GM12878 (cell line): ENCODE results near the gene CNOT10. TPM values are rescaled to one million over a fixed set of nuclear protein-coding genes. Genes with fewer than 3 reads are reported as not detected.

Experiments
- ATAC-seq: fragments of 200-7000 bp; cut with Tn5 transposase; 3 replicates; pipeline ENCODE4 v1.9.1; 2020; ENCODE audit warnings: mild to moderate bottlenecking, moderate library complexity
- BruUV-seq: library from RNA; stranded (reverse); fragments of 400-500 nt; replicated peaks from 2 replicates; lab custom pipeline; 2021; lab: Mats Ljungman, UMichigan
- CTCF ChIA-PET: fragments of 300-600 bp; sonication (Branson Sonifier 250); formaldehyde crosslinking; extraction: SDS; loops from one replicate; lab custom pipeline; 2021; ENCODE audit warnings: inconsistent platforms; lab: Yijun Ruan, JAX
- POLR2A ChIA-PET: fragments of 350-600 bp; formaldehyde crosslinking; extraction: SDS; loops from one replicate; lab custom pipeline; 2021; ENCODE audit warnings: inconsistent platforms; lab: Charles Lee
- RAD21 ChIA-PET: fragments of 300-600 bp; sonication (Branson Sonifier 250); formaldehyde crosslinking; loops from one replicate; lab custom pipeline; 2023; ENCODE audit warnings: antibody characterized with exemption; ENCODE audit not compliant: unreplicated experiment; lab: Charles Lee
- SMC1A ChIA-PET: fragments of 300-600 bp; sonication (Branson Sonifier 250); formaldehyde crosslinking; loops from one replicate; lab custom pipeline; 2023; ENCODE audit not compliant: unreplicated experiment, uncharacterized antibody; lab: Charles Lee
- DNase-seq: peaks from one replicate; pipeline ENCODE4 v3.0.0-alpha.2; 2011; ENCODE audit warnings: low read depth, low spot score
- FAIRE-seq: peaks from 3 replicates; lab custom pipeline; 2011; peaks lifted over from hg19 to GRCh38; lab: Jason Lieb, UNC
- H2AFZ ChIP-seq: 2 replicates; pipeline ENCODE4 v1.6.0; 2011; ENCODE audit warnings: low read depth, low read length, control low read depth; ENCODE audit not compliant: control insufficient read depth
- H3K27ac ChIP-seq: 2 replicates; pipeline ENCODE4 v1.5.1; 2011; ENCODE audit warnings: control low read depth; ENCODE audit not compliant: control insufficient read depth, insufficient read depth
- H3K27me3 ChIP-seq, 2 experiments: replicated peaks in 1 of 2; 2 replicates each; pipeline versions ENCODE4 v1.6.0 to v1.6.1; 2011; ENCODE audit warnings: low read length in 1 of 2; ENCODE audit not compliant: control insufficient read depth in 2 of 2, insufficient read depth in 2 of 2
- H3K36me3 ChIP-seq, 2 experiments: 2 replicates each; pipeline ENCODE4 v1.5.1; 2011; ENCODE audit warnings: low read length in 1 of 2; ENCODE audit not compliant: control insufficient read depth in 2 of 2, insufficient read depth in 2 of 2
- H3K4me1 ChIP-seq: 2 replicates; pipeline ENCODE4 v1.6.1; 2011; ENCODE audit warnings: mild to moderate bottlenecking, low read length, moderate library complexity, mixed read lengths; ENCODE audit not compliant: control insufficient read depth, insufficient read depth
- H3K4me2 ChIP-seq: 2 replicates; pipeline ENCODE4 v1.6.0; 2011; ENCODE audit warnings: control low read depth; ENCODE audit not compliant: control insufficient read depth, insufficient read depth
- H3K4me3 ChIP-seq: fragments of 200-600 bp; sonication (generic); 2 replicates; pipeline ENCODE4 v1.5.1; 2016
- H3K79me2 ChIP-seq: 2 replicates; pipeline ENCODE4 v1.6.0; 2011; ENCODE audit warnings: low read length; ENCODE audit not compliant: control insufficient read depth, insufficient read depth
- H3K9ac ChIP-seq: 2 replicates; pipeline ENCODE4 v1.8.0; 2011; ENCODE audit warnings: low read length, control low read depth, mixed read lengths; ENCODE audit not compliant: control insufficient read depth, insufficient read depth
- H3K9me3 ChIP-seq: replicated peaks from 3 replicates; pipeline ENCODE4 v1.5.1; 2011; ENCODE audit warnings: mild to moderate bottlenecking, low read length; ENCODE audit not compliant: control insufficient read depth, insufficient read depth
- H4K20me1 ChIP-seq: 2 replicates; pipeline ENCODE4 v1.6.0; 2011; ENCODE audit not compliant: control insufficient read depth, insufficient read depth
- BACH1 ChIP-seq: fragments of 450-650 bp; IDR thresholded peaks from 2 replicates; pipeline ENCODE4 v1.6.1; 2017; ENCODE audit warnings: mild to moderate bottlenecking, borderline replicate concordance
- CHD4 ChIP-seq: fragments of 200-600 bp; sonication (generic); IDR thresholded peaks from 2 replicates; pipeline ENCODE4 v1.6.1; 2016; ENCODE audit warnings: mild to moderate bottlenecking
- WRNIP1 ChIP-seq: IDR thresholded peaks from 2 replicates; pipeline ENCODE4 v1.6.1; 2011; ENCODE audit warnings: low read depth, low read length, improper control_type of control experiment, borderline replicate concordance
- WGBS: methylation state at CpG from one replicate; pipeline ENCODE4 v1.1.6; 2016; ENCODE audit warnings: low lambda C conversion rate; ENCODE audit not compliant: insufficient replicate concordance, insufficient coverage; ENCODE audit errors: missing lambda C conversion rate; 5-methylcytosine and 5-hydroxymethylcytosine counted together
- in situ Hi-C: fragments of 300-500 bp; cut with MboI; formaldehyde crosslinking; loops from 9 replicates; pipeline ENCODE4 v1.14.3; 2018; ENCODE audit warnings: mixed read lengths
- intact Hi-C: fragments of 100-400 bp; cut with micrococcal nuclease; formaldehyde crosslinking; loops from one replicate; pipeline ENCODE4 v1.14.2; 2022; ENCODE audit not compliant: unreplicated experiment
- polyA plus RNA-seq, 11 experiments: library from polyadenylated mRNA; depleted of rRNA in 4 of 11; unstranded in 6 of 11; stranded (reverse) in 5 of 11; fragments of >200 nt; fragmentation: Nextera tagmentation in 4 of 11; fragmentation: Illumina TruSeq in 1 of 11; extraction: Ambion mirVana in 4 of 11; extraction: Trizol in 1 of 11; gene quantifications; 1 replicate in 1 of 11; 2 replicates in 10 of 11; pipeline versions ENCODE4 v1.2.1 to v1.2.3, GENCODE V29; 2011 to 2016; ENCODE audit warnings: inconsistent platforms in 2 of 11, missing spikeins in 2 of 11, low read depth in 1 of 11
- total RNA-seq, 4 experiments: library from RNA; depleted of rRNA in 3 of 4; stranded (reverse); fragments of >200 nt in 3 of 4; fragmentation: Illumina TruSeq in 1 of 4; extraction: Trizol in 1 of 4; gene quantifications; 2 replicates each; pipeline versions ENCODE4 v1.2.1 to v1.2.3, GENCODE V29; 2013 to 2021
- TF ChIP-seq, protein P1 (sequence below): IDR thresholded peaks from 2 replicates; pipeline ENCODE4 v1.6.1; 2012; ENCODE audit warnings: low read depth, low read length, improper control_type of control experiment

The CNOT10 gene
- total and polyA plus RNA-seq, 10 of the 15 experiments (the other 5 are each of a cell fraction or from before 2014, with no cell fraction given): 18.2 to 51.9 (median 45.5) TPM

DNA sequence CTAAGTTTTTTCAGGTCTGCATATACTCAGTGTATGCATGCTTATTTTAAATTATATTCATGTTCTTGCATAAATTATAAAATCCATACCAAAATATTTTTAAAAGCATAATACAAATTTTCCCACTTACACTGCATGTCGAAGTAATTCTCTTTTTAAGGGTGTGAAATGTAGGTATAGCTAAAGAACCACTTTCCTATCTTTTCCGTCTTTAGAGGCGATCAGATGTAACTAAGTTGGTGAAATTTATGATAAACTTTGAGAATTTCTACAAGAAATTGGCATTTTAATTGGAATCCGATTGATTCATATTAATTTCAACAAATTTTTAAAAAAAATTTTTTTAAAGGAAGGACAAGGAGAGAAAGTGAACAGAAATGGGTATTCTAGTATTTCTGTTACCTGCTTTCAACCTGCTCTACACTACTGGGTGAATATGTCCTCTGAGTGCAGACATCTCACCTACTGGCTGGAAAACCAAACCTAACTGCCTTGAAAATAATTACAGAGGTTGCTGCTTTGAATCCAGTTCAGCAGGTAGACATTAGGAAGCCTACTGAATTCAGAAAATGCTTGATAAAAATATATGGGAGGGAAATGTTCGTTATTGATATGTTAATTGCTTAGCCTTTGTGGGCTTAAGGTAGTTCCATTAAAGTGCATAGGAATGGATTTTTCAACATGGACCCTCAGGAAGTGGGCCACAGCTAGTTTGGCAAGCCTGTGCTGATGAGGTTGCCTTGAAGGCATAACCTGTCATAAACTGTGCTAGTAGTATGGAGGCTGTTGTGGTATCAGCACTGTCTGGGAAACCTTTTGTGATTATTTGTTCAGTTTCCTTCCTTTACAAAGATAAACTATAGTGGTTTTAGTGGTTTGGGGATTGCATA lies 137.9 kb downstream of the CNOT10 start:
- H3K27ac ChIP-seq: no peak overlapping the region
- no TSS peak for BruUV-seq
- H3K36me3 ChIP-seq: no peaks in the 10 kb centered on the region
- ChIA-PET RAD21 (no interaction called here), POLR2A (interaction anchor here (1.0 kb wide), 1 partner anchor 9 kb away, joined by 4 read pairs; no protein-coding TSS in a partner anchor), SMC1A (no interaction called here), CTCF (no interaction called here)
- intact Hi-C loops: no loop called here
- in situ Hi-C loops: no loop called here
- no peak overlapping the region for H3K4me3 ChIP-seq
- no peaks in the 10 kb centered on the region for H3K79me2 ChIP-seq
- no peak overlapping the region for H3K4me2 ChIP-seq
- H2AFZ ChIP-seq: no peak overlapping the region
- no peaks in the 10 kb centered on the region for H3K9me3 ChIP-seq
- ATAC-seq (no peak), DNase-seq (no peak), FAIRE-seq (no peak)
- no peaks in the 10 kb centered on the region for H4K20me1 ChIP-seq
- WGBS: 28% methylated on average over 5 of the region's 5 CpGs
- no peak overlapping the region for H3K9ac ChIP-seq
- no peaks in the 10 kb centered on the region for H3K4me1 ChIP-seq
- H3K27me3 ChIP-seq: peaks cover 6 to 13% of the 10 kb centered on the region in 2 experiments
- TF ChIP-seq BACH1 (no peak), WRNIP1 (no peak), CHD4 (no peak)
- TF ChIP-seq, protein P1, sequence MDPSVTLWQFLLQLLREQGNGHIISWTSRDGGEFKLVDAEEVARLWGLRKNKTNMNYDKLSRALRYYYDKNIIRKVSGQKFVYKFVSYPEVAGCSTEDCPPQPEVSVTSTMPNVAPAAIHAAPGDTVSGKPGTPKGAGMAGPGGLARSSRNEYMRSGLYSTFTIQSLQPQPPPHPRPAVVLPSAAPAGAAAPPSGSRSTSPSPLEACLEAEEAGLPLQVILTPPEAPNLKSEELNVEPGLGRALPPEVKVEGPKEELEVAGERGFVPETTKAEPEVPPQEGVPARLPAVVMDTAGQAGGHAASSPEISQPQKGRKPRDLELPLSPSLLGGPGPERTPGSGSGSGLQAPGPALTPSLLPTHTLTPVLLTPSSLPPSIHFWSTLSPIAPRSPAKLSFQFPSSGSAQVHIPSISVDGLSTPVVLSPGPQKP: no peak

Other genes starting within 250 kb of the CNOT10 start
- 61.8 and 75.1 TPM in 2 replicates for gene CMTM6, start 182.3 kb upstream of the CNOT10 start, total RNA-seq (2014; rRNA removed)
- gene CMTM6, start 182.3 kb upstream of the CNOT10 start, total RNA-seq (2014; rRNA removed; fragmentation: Illumina TruSeq; extraction: Trizol): 73.5 and 74.7 TPM in 2 replicates
- gene CMTM6, start 182.3 kb upstream of the CNOT10 start, total RNA-seq (2021): 51.2 and 54.4 TPM in 2 replicates
- gene CMTM6, start 182.3 kb upstream of the CNOT10 start, polyA plus RNA-seq (2011; rRNA removed): 92.6 and 138 TPM in 2 replicates
- gene CMTM6, start 182.3 kb upstream of the CNOT10 start, polyA plus RNA-seq (2014; fragmentation: Illumina TruSeq; extraction: Trizol): 61.0 and 74.5 TPM in 2 replicates
- 10 to 100 TPM; 27.1 to 39.0 TPM for gene CMTM6, start 182.3 kb upstream of the CNOT10 start, polyA plus RNA-seq (2014; fragmentation: Nextera tagmentation; extraction: Ambion mirVana)
- 43.9 and 52.4 TPM in 2 replicates for gene CMTM6, start 182.3 kb upstream of the CNOT10 start, polyA plus RNA-seq (2014; rRNA removed)
- 10 to 100 TPM; 92.3 to 97.3 TPM for gene CMTM6, start 182.3 kb upstream of the CNOT10 start, polyA plus RNA-seq (2016; fragmentation: Nextera tagmentation; extraction: Ambion mirVana)
- 26.5 and 30.8 TPM in 2 replicates for gene DYNC1LI1, start 114.3 kb upstream of the CNOT10 start, total RNA-seq (2014; rRNA removed)
- gene DYNC1LI1, start 114.3 kb upstream of the CNOT10 start, total RNA-seq (2014; rRNA removed; fragmentation: Illumina TruSeq; extraction: Trizol): 34.4 and 36.5 TPM in 2 replicates
- gene DYNC1LI1, start 114.3 kb upstream of the CNOT10 start, total RNA-seq (2021): 29.7 and 32.0 TPM in 2 replicates
- 51.7 and 83.7 TPM in 2 replicates for gene DYNC1LI1, start 114.3 kb upstream of the CNOT10 start, polyA plus RNA-seq (2011; rRNA removed)
- 32.0 and 40.8 TPM in 2 replicates for gene DYNC1LI1, start 114.3 kb upstream of the CNOT10 start, polyA plus RNA-seq (2014; fragmentation: Illumina TruSeq; extraction: Trizol)
- 10 to 100 TPM; 11.5 to 17.0 TPM for gene DYNC1LI1, start 114.3 kb upstream of the CNOT10 start, polyA plus RNA-seq (2014; fragmentation: Nextera tagmentation; extraction: Ambion mirVana)
- gene DYNC1LI1, start 114.3 kb upstream of the CNOT10 start, polyA plus RNA-seq (2014; rRNA removed): 28.1 and 30.1 TPM in 2 replicates
- gene DYNC1LI1, start 114.3 kb upstream of the CNOT10 start, polyA plus RNA-seq (2016; fragmentation: Nextera tagmentation; extraction: Ambion mirVana): 10 to 100 TPM; 36.8 to 37.6 TPM
- gene TRIM71, start 132.8 kb downstream of the CNOT10 start, total RNA-seq (2014; rRNA removed): 0.17 and 0.27 TPM in 2 replicates
- 0.18 and 0.27 TPM in 2 replicates for gene TRIM71, start 132.8 kb downstream of the CNOT10 start, total RNA-seq (2014; rRNA removed; fragmentation: Illumina TruSeq; extraction: Trizol)
- 0.48 and 0.69 TPM in 2 replicates for gene TRIM71, start 132.8 kb downstream of the CNOT10 start, total RNA-seq (2021)
- gene TRIM71, start 132.8 kb downstream of the CNOT10 start, polyA plus RNA-seq (2011; rRNA removed): 1.8 and 1.9 TPM in 2 replicates
- gene TRIM71, start 132.8 kb downstream of the CNOT10 start, polyA plus RNA-seq (2014; fragmentation: Illumina TruSeq; extraction: Trizol): 0.16 and 0.24 TPM in 2 replicates
- under 1 TPM; 0.02 to 0.08 TPM for gene TRIM71, start 132.8 kb downstream of the CNOT10 start, polyA plus RNA-seq (2014; fragmentation: Nextera tagmentation; extraction: Ambion mirVana)
- 0.14 and 0.16 TPM in 2 replicates for gene TRIM71, start 132.8 kb downstream of the CNOT10 start, polyA plus RNA-seq (2014; rRNA removed)
- gene TRIM71, start 132.8 kb downstream of the CNOT10 start, polyA plus RNA-seq (2016; fragmentation: Nextera tagmentation; extraction: Ambion mirVana): under 1 TPM; 0.04 to 0.09 TPM